HG02571 (cell line): ENCODE results near the gene VIPR1.
A peak's percentile ranks its signal among the peaks of the same experiment; 100 is the strongest.

Experiments
- ATAC-seq: cut with Tn5 transposase; IDR thresholded peaks from one replicate; pipeline ENCODE4 v1.9.1; 2021; ENCODE audit warnings: mild to moderate bottlenecking, moderate library complexity; ENCODE audit not compliant: unreplicated experiment

VIPR1 gene

GRCh38 chr3:42493126-42493797 is 9.2 kb upstream of the VIPR1 start:
- ATAC-seq: no peak

GRCh38 chr3:42493798-42494151 is 8.7 kb upstream of the VIPR1 start:
- ATAC-seq: no peak

- no peak for ATAC-seq
These were observed 7.0 kb upstream of the VIPR1 start for GRCh38 chr3:42495393-42495792.

GRCh38 chr3:42497009-42497731 is 5.3 kb upstream of the VIPR1 start:
- ATAC-seq: no peak

GRCh38 chr3:42498034-42498433 is 4.4 kb upstream of the VIPR1 start:
- no peak for ATAC-seq

GRCh38 chr3:42498791-42499477 is 3.5 kb upstream of the VIPR1 start:
- no peak for ATAC-seq

GRCh38 chr3:42499478-42499871 is 3.0 kb upstream of the VIPR1 start:
- no peak for ATAC-seq

- ATAC-seq: no peak
These were observed 2.4 kb upstream of the VIPR1 start for GRCh38 chr3:42500091-42500490.

GRCh38 chr3:42500909-42501308 is 1.5 kb upstream of the VIPR1 start:
- ATAC-seq: no peak

- no peak for ATAC-seq
These were observed 1.1 kb upstream of the VIPR1 start for GRCh38 chr3:42501321-42501680.

GRCh38 chr3:42501681-42502428 is 588 bp upstream of the VIPR1 start:
- ATAC-seq: peak; percentile 32

GRCh38 chr3:42503251-42503924 is 945 bp downstream of the VIPR1 start:
- no peak for ATAC-seq

GRCh38 chr3:42503957-42504333 is 1.5 kb downstream of the VIPR1 start:
- ATAC-seq: no peak

GRCh38 chr3:42504334-42505127 is 2.1 kb downstream of the VIPR1 start:
- ATAC-seq: no peak

- ATAC-seq: no peak
These were observed 2.8 kb downstream of the VIPR1 start for GRCh38 chr3:42505128-42505848.

- ATAC-seq: no peak
These were observed 3.5 kb downstream of the VIPR1 start for GRCh38 chr3:42505849-42506410.

- ATAC-seq: no peak
These were observed 4.8 kb downstream of the VIPR1 start for GRCh38 chr3:42507252-42507651.

GRCh38 chr3:42507761-42508335 is 5.4 kb downstream of the VIPR1 start:
- ATAC-seq: no peak

GRCh38 chr3:42508562-42508961 is 6.1 kb downstream of the VIPR1 start:
- no peak for ATAC-seq
